ENCODE results near the gene PACRG.

DNA sequence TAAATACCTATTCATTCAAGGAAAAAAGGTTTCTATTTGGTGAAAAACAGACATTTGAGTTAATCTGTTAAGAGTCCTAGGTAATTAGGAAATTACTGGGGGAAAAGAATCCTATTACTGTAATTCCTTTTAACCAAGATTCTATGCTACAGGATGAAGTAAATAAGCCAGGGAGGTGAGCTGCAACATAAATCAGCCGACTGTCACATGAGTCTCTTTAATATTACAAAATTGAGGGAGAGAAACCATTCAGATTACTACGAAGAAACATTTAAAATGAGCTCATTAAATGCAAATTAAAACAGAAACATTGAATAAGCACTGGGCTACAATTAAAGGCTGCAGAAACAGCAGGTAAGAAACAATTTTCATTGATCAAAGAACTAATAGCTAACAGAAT lies 5.5 kb upstream of the PACRG start:
- TF ChIP-seq GATA2 (IDR thresholded peaks at IDR 0.05; ENCODE audit: low read depth, low read length) (no peak), GATA3 (IDR thresholded peaks at IDR 0.05; ENCODE audit: low read depth, low read length) (no peak)
